K562 (cell line): ENCODE data around the gene NR4A2. TPM values are rescaled to one million over a fixed set of nuclear protein-coding genes. Genes with fewer than 3 reads are reported as not detected.

Experiments
- ATAC-seq: fragments of 200-7000 bp; cut with Tn5 transposase; 3 replicates; pipeline ENCODE4 v1.9.1; 2020; ENCODE audit warnings: moderate library complexity
- BruUV-seq: library from RNA; stranded (reverse); fragments of 400-500 nt; replicated peaks from 2 replicates; lab custom pipeline; 2021; lab: Mats Ljungman, UMichigan
- CTCF ChIA-PET: fragments of 300-600 bp; formaldehyde crosslinking; extraction: SDS; loops from one replicate; lab custom pipeline; 2021; ENCODE audit warnings: low intra/inter-chr PET ratio; lab: Yijun Ruan, JAX
- POLR2A ChIA-PET: fragments of 300-600, 350-650 bp; sonication (Branson Sonifier 250); formaldehyde crosslinking; extraction: SDS; loops from one replicate; lab custom pipeline; 2021; ENCODE audit warnings: antibody characterized with exemption, inconsistent platforms; lab: Yijun Ruan, JAX
- DNase-seq, 4 experiments: peaks; one replicate each; pipeline versions ENCODE4 v3.0.0 to v3.0.0-alpha.2; 2011 to 2018; ENCODE audit warnings: low spot score in 3 of 4, mixed read lengths in 3 of 4; ENCODE audit errors: extremely low read depth in 1 of 4
- FAIRE-seq: peaks from 2 replicates; lab custom pipeline; 2011; peaks lifted over from hg19 to GRCh38; lab: Jason Lieb, UNC
- H2AFZ ChIP-seq: 2 replicates; pipeline ENCODE4 v1.6.0; 2011; ENCODE audit warnings: low read depth, low read length, control low read depth, inconsistent platforms
- H3K27ac ChIP-seq: fragments of 200-600 bp; 3 replicates; pipeline ENCODE4 v1.8.0; 2011; ENCODE audit warnings: low read depth, mild to moderate bottlenecking, control low read depth, inconsistent platforms, low read length, moderate library complexity, mixed read lengths; ENCODE audit errors: extremely low read depth
- H3K27me3 ChIP-seq, 2 experiments: fragments of 300-600 bp in 1 of 2; 2 replicates in 1 of 2; 3 replicates in 1 of 2; pipeline versions ENCODE4 v1.6.0 to v1.8.0; 2011; ENCODE audit warnings: inconsistent platforms in 2 of 2, low read length in 2 of 2, mild to moderate bottlenecking in 1 of 2, mixed read lengths in 1 of 2, moderate library complexity in 1 of 2; ENCODE audit not compliant: control insufficient read depth in 2 of 2, insufficient read depth in 2 of 2
- H3K36me3 ChIP-seq: fragments of 300-600 bp; 3 replicates; pipeline ENCODE4 v1.8.0; 2011; ENCODE audit warnings: mild to moderate bottlenecking, low read length, inconsistent platforms; ENCODE audit not compliant: control insufficient read depth, insufficient read depth
- H3K4me1 ChIP-seq, 2 experiments: fragments of 200-600 bp in 1 of 2; replicated peaks in 1 of 2; 2 replicates in 1 of 2; 3 replicates in 1 of 2; pipeline versions ENCODE4 v1.5.1 to v1.8.0; 2011; ENCODE audit warnings: inconsistent platforms in 2 of 2, low read length in 2 of 2, mild to moderate bottlenecking in 1 of 2, mixed read lengths in 1 of 2, moderate library complexity in 1 of 2; ENCODE audit not compliant: control insufficient read depth in 2 of 2, insufficient read depth in 2 of 2
- H3K4me2 ChIP-seq: 2 replicates; pipeline ENCODE4 v1.6.1; 2011; ENCODE audit warnings: low read length, control low read depth, inconsistent platforms, mixed read lengths; ENCODE audit not compliant: insufficient read depth
- H3K4me3 ChIP-seq: fragments of 200-600 bp; sonication (generic), shearing (Covaris generic); 2 replicates; pipeline ENCODE4 v1.5.1; 2016; ENCODE audit warnings: control low read depth, inconsistent platforms
- H3K79me2 ChIP-seq: fragments of 200-600 bp; 3 replicates; pipeline ENCODE4 v1.8.0; 2011; ENCODE audit warnings: low read length, inconsistent platforms; ENCODE audit not compliant: control insufficient read depth, insufficient read depth
- H3K9ac ChIP-seq, 2 experiments: 2 replicates each; pipeline versions ENCODE4 v1.6.0 to v1.6.1; 2011; ENCODE audit warnings: low read depth in 2 of 2, low read length in 2 of 2, control low read depth in 1 of 2, inconsistent platforms in 1 of 2, mild to moderate bottlenecking in 1 of 2, mixed read lengths in 1 of 2; ENCODE audit not compliant: insufficient read depth in 1 of 2
- H3K9me1 ChIP-seq: one replicate; pipeline ENCODE4 v1.6.0; 2011; ENCODE audit warnings: inconsistent platforms, mild to moderate bottlenecking, low read length, moderate library complexity; ENCODE audit not compliant: control insufficient read depth, insufficient read depth
- H3K9me3 ChIP-seq: replicated peaks from 2 replicates; pipeline ENCODE4 v1.5.1; 2011; ENCODE audit warnings: low read depth, low read length, inconsistent platforms; ENCODE audit not compliant: control insufficient read depth, insufficient read depth
- H4K20me1 ChIP-seq: replicated peaks from 2 replicates; pipeline ENCODE4 v1.6.1; 2011; ENCODE audit warnings: low read length, inconsistent platforms, mixed read lengths; ENCODE audit not compliant: control insufficient read depth, insufficient read depth
- HINFP ChIP-seq: fragments of 450-650 bp; conservative IDR thresholded peaks from 2 replicates; pipeline ENCODE4 v1.6.1; 2016; ENCODE audit warnings: missing genetic modification characterization, low read depth, mild to moderate bottlenecking, control low read depth, missing compliant biosample characterization
- HIVEP1 ChIP-seq: fragments of 250-450 bp; sonication (Bioruptor Pico); IDR thresholded peaks from 2 replicates; pipeline ENCODE4 v1.4.0; 2020; ENCODE audit warnings: mild to moderate bottlenecking
- KDM4B ChIP-seq, 2 experiments: fragments of 450-650 bp in 1 of 2; sonication (generic) in 1 of 2; IDR thresholded peaks; 2 replicates each; pipeline ENCODE4 v1.6.1; 2016 to 2017; ENCODE audit warnings: borderline replicate concordance in 2 of 2, antibody characterized with exemption in 1 of 2, low read depth in 1 of 2, mild to moderate bottlenecking in 1 of 2
- RBFOX2 ChIP-seq: fragments of 200-400 bp; formaldehyde crosslinking; IDR thresholded peaks from 2 replicates; pipeline ENCODE4 v1.6.1; 2017; ENCODE audit warnings: low read depth, mild to moderate bottlenecking, low read length, moderate library complexity
- RUNX1 ChIP-seq: sonication (generic); IDR thresholded peaks from 2 replicates; pipeline ENCODE4 v1.6.1; 2016; ENCODE audit warnings: antibody characterized with exemption, low read depth
- SPI1 ChIP-seq: IDR thresholded peaks from 2 replicates; pipeline ENCODE4 v1.6.1; 2011; ENCODE audit warnings: low read depth, low read length, control low read depth, borderline replicate concordance
- STAT5B ChIP-seq: fragments of 250-450 bp; sonication (Bioruptor Pico); IDR thresholded peaks from 2 replicates; pipeline ENCODE4 v1.8.0; 2021; ENCODE audit warnings: mild to moderate bottlenecking, inconsistent platforms
- TAL1 ChIP-seq: fragments of 450-650 bp; IDR thresholded peaks from 2 replicates; pipeline ENCODE4 v1.6.1; 2016; ENCODE audit warnings: mild to moderate bottlenecking
- ZNF184 ChIP-seq: sonication (generic); formaldehyde crosslinking; IDR thresholded peaks from 2 replicates; pipeline ENCODE4 v1.5.0; 2020; ENCODE audit warnings: missing genetic modification reagents
- ZNF280A ChIP-seq: fragments of 450-650 bp; IDR thresholded peaks from 2 replicates; pipeline ENCODE4 v1.6.1; 2018; ENCODE audit warnings: mild to moderate bottlenecking, low read depth; ENCODE audit not compliant: partially characterized antibody
- ZNF41 ChIP-seq: fragments of 250-450 bp; sonication (Bioruptor Pico); conservative IDR thresholded peaks from 2 replicates; pipeline ENCODE4 v1.4.0; 2020; ENCODE audit warnings: mild to moderate bottlenecking
- ZNF444 ChIP-seq: fragments of 250-450 bp; sonication (Bioruptor Pico); IDR thresholded peaks from 2 replicates; pipeline ENCODE4 v1.4.0; 2020; ENCODE audit warnings: mild to moderate bottlenecking, moderate library complexity
- ZNF583 ChIP-seq: fragments of 250-450 bp; sonication (Bioruptor Pico); IDR thresholded peaks from 2 replicates; pipeline ENCODE4 v1.4.0; 2020
- WGBS: fragments of 100-300 bp; shearing (Covaris generic); methylation state at CpG from one replicate; pipeline ENCODE4 v1.1.6; 2016; ENCODE audit warnings: low coverage, mixed read lengths; ENCODE audit not compliant: insufficient coverage; ENCODE audit errors: missing lambda C conversion rate; 5-methylcytosine and 5-hydroxymethylcytosine counted together
- in situ Hi-C: fragments of 300-500 bp; cut with MboI; formaldehyde crosslinking; loops from 4 replicates; pipeline ENCODE4 v1.15.0; 2018; ENCODE audit warnings: inconsistent platforms, mixed read lengths
- intact Hi-C: fragments of 100-400 bp; cut with micrococcal nuclease; formaldehyde crosslinking; loops from 2 replicates; pipeline ENCODE4 v1.14.2; 2022
- polyA plus RNA-seq, 8 experiments: library from polyadenylated mRNA; depleted of rRNA in 4 of 8; stranded (reverse) in 5 of 8; unstranded in 3 of 8; fragments of >200 nt; fragmentation: Nextera tagmentation in 2 of 8; fragmentation: Illumina TruSeq in 1 of 8; extraction: Ambion mirVana in 2 of 8; extraction: Trizol in 1 of 8; gene quantifications; 2 replicates each; pipeline versions ENCODE4 v1.2.1 to v1.2.3, GENCODE V29; 2011 to 2014; ENCODE audit warnings: inconsistent platforms in 1 of 8, missing spikeins in 1 of 8
- total RNA-seq, 7 experiments: library from RNA; depleted of rRNA in 6 of 7; stranded (reverse); fragments of >200 nt in 6 of 7; fragmentation: Illumina TruSeq in 2 of 7; extraction: Trizol in 2 of 7; gene quantifications; 2 replicates each; pipeline versions ENCODE4 v1.2.1 to v1.2.3, GENCODE V29; 2011 to 2021; ENCODE audit warnings: low replicate concordance in 1 of 7
- TF ChIP-seq, protein P1 (sequence below), 2 experiments: fragments of 450-650 bp in 1 of 2; IDR thresholded peaks; 2 replicates each; pipeline ENCODE4 v1.6.1; 2011 to 2017; ENCODE audit warnings: low read depth in 2 of 2, antibody characterized with exemption in 1 of 2, borderline replicate concordance in 1 of 2, low read length in 1 of 2, mild to moderate bottlenecking in 1 of 2, mixed read lengths in 1 of 2; ENCODE audit not compliant: control insufficient read depth in 1 of 2

NR4A2 gene
- total and polyA plus RNA-seq, 9 of the 15 experiments (the other 6 are each of a cell fraction or from before 2014, with no cell fraction given): 0.94 to 5.1 (median 1.3) TPM

GRCh38 chr2:156317631-156318030 is 14.9 kb downstream of the NR4A2 start:
- Histone ChIP-seq H3K4me3 (no peak overlapping the region), H3K4me2 (no peak overlapping the region), H3K79me2 (no peaks in the 10 kb centered on the region), H3K9ac (no peak overlapping the region), H3K9me3 (0 out of 2 replicates have a peak, but pooled peaks cover 2% of the 10 kb centered on the region), H3K9me1 (no peaks in the 10 kb centered on the region), H3K27me3 (no peaks in the 10 kb centered on the region), H3K27ac (no peak overlapping the region), H3K4me1 (peaks cover 0 to 12% of the 10 kb centered on the region in 2 experiments; a peak in 2 of 5 replicates), H2AFZ (no peak overlapping the region), H3K36me3 (no peaks in the 10 kb centered on the region), H4K20me1 (no peaks in the 10 kb centered on the region)
- no TSS peak for BruUV-seq
- ChIA-PET CTCF (no interaction called here), POLR2A (interaction anchor here (0.6 kb wide), 1 partner anchor 930 kb away, joined by 3 read pairs; no protein-coding TSS in a partner anchor)
- no peak for DNase-seq
- TF ChIP-seq ZNF444 (no peak), ZNF184 (CRISPR knock-in tag) (no peak), ZNF41 (CRISPR knock-in tag) (no peak), ZNF583 (CRISPR knock-in tag) (no peak), HIVEP1 (CRISPR knock-in tag) (no peak), RUNX1 (no peak), STAT5B (CRISPR knock-in tag) (no peak), TAL1 (no peak), KDM4B (IDR thresholded peaks at IDR 0.05; ENCODE audit: borderline replicate concordance in 2 of 2, low read depth in 1 of 2) (no peak), HINFP (tag) (no peak), ZNF280A (no peak), SPI1 (no peak), RBFOX2 (no peak)
- TF ChIP-seq, protein P1, sequence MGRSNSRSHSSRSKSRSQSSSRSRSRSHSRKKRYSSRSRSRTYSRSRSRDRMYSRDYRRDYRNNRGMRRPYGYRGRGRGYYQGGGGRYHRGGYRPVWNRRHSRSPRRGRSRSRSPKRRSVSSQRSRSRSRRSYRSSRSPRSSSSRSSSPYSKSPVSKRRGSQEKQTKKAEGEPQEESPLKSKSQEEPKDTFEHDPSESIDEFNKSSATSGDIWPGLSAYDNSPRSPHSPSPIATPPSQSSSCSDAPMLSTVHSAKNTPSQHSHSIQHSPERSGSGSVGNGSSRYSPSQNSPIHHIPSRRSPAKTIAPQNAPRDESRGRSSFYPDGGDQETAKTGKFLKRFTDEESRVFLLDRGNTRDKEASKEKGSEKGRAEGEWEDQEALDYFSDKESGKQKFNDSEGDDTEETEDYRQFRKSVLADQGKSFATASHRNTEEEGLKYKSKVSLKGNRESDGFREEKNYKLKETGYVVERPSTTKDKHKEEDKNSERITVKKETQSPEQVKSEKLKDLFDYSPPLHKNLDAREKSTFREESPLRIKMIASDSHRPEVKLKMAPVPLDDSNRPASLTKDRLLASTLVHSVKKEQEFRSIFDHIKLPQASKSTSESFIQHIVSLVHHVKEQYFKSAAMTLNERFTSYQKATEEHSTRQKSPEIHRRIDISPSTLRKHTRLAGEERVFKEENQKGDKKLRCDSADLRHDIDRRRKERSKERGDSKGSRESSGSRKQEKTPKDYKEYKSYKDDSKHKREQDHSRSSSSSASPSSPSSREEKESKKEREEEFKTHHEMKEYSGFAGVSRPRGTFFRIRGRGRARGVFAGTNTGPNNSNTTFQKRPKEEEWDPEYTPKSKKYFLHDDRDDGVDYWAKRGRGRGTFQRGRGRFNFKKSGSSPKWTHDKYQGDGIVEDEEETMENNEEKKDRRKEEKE (IDR thresholded peaks at IDR 0.05; ENCODE audit: borderline replicate concordance in 1 of 2, control insufficient read depth in 1 of 2, low read depth in 2 of 2, low read length in 1 of 2): no peak
- WGBS: 19% methylated on average over 3 of the region's 3 CpGs
- FAIRE-seq: no peak
- ATAC-seq: no peak
- in situ Hi-C loops: no loop called here
- intact Hi-C loops: no loop called here
